Keratinocyte (primary cell): Measurements from ENCODE around the gene KSR2. TPM values are rescaled to one million over a fixed set of nuclear protein-coding genes. Genes with fewer than 3 reads are reported as not detected.
"Not testable (repeated sequence)": the region's sequence is repeated elsewhere in the genome, so short reads cannot be mapped to it uniquely, and the experiment has no call there.

Experiments used
- DNase-seq: peaks from one replicate; pipeline ENCODE4 v3.0.0-alpha.2; 2011; ENCODE audit warnings: low read depth, missing footprints, low spot score
- FAIRE-seq: peaks from 2 replicates; lab custom pipeline; 2011; peaks lifted over from hg19 to GRCh38; lab: Jason Lieb, UNC
- H2AFZ ChIP-seq: 2 replicates; pipeline ENCODE4 v1.6.0; 2012; ENCODE audit warnings: low read length, control low read depth, inconsistent platforms; ENCODE audit not compliant: control insufficient read depth
- H3K27ac ChIP-seq: 2 replicates; pipeline ENCODE4 v1.5.1; 2011; ENCODE audit warnings: low read length; ENCODE audit not compliant: control insufficient read depth, insufficient read depth
- H3K27me3 ChIP-seq: 3 replicates; pipeline ENCODE4 v1.6.0; 2011; ENCODE audit warnings: low read length; ENCODE audit not compliant: control insufficient read depth, insufficient read depth; ENCODE audit errors: extremely low read depth
- H3K36me3 ChIP-seq, 2 experiments: 2 replicates in 1 of 2; 3 replicates in 1 of 2; pipeline ENCODE4 v1.5.1; 2011; ENCODE audit warnings: low read length in 2 of 2, mild to moderate bottlenecking in 1 of 2; ENCODE audit not compliant: control insufficient read depth in 2 of 2, insufficient read depth in 2 of 2; ENCODE audit errors: extremely low read depth in 1 of 2
- H3K4me1 ChIP-seq: 3 replicates; pipeline ENCODE4 v1.5.1; 2011; ENCODE audit warnings: low read length; ENCODE audit not compliant: control insufficient read depth, insufficient read depth; ENCODE audit errors: extremely low read depth
- H3K4me2 ChIP-seq: 3 replicates; pipeline ENCODE4 v1.6.0; 2011; ENCODE audit warnings: low read depth, low read length; ENCODE audit not compliant: control insufficient read depth, insufficient read depth; ENCODE audit errors: extremely low read depth
- H3K4me3 ChIP-seq, 3 experiments: fragments of 200-600 bp in 1 of 3; sonication (generic) in 1 of 3; 2 replicates in 2 of 3; 3 replicates in 1 of 3; pipeline ENCODE4 v1.5.1; 2011 to 2016; ENCODE audit warnings: low read length in 3 of 3, mild to moderate bottlenecking in 3 of 3, control low read depth in 2 of 3, inconsistent platforms in 1 of 3, low read depth in 1 of 3, mixed read lengths in 1 of 3, mixed run types in 1 of 3, moderate library complexity in 1 of 3; ENCODE audit not compliant: control insufficient read depth in 2 of 3, insufficient read depth in 2 of 3; ENCODE audit errors: extremely low read depth in 1 of 3
- H3K79me2 ChIP-seq: 2 replicates; pipeline ENCODE4 v1.6.0; 2012; ENCODE audit warnings: low read length; ENCODE audit not compliant: control insufficient read depth, insufficient read depth
- H3K9ac ChIP-seq: 3 replicates; pipeline ENCODE4 v1.6.0; 2011; ENCODE audit warnings: low read length; ENCODE audit not compliant: control insufficient read depth, insufficient read depth; ENCODE audit errors: extremely low read depth
- H3K9me1 ChIP-seq: 3 replicates; pipeline ENCODE4 v1.6.0; 2011; ENCODE audit warnings: low read length; ENCODE audit not compliant: control insufficient read depth, insufficient read depth; ENCODE audit errors: extremely low read depth
- H3K9me3 ChIP-seq: 2 replicates; pipeline ENCODE4 v1.5.1; 2012; ENCODE audit warnings: low read depth, low read length; ENCODE audit not compliant: control insufficient read depth
- H4K20me1 ChIP-seq: 3 replicates; pipeline ENCODE4 v1.6.0; 2011; ENCODE audit warnings: low read length; ENCODE audit not compliant: control insufficient read depth, insufficient read depth; ENCODE audit errors: extremely low read depth
- EZH2 ChIP-seq: IDR thresholded peaks from one replicate; pipeline ENCODE4 v1.6.1; 2012; ENCODE audit warnings: inconsistent platforms, mild to moderate bottlenecking, low read length, moderate library complexity
- dilution Hi-C: fragments of 300-500 bp; cut with MboI; formaldehyde crosslinking; loops from one replicate; pipeline ENCODE4 v1.7.0; 2020; ENCODE audit warnings: low sequenced_read_pairs; ENCODE audit not compliant: extremely low pct_ligation_motif_present
- polyA plus RNA-seq, 5 experiments: library from polyadenylated mRNA; depleted of rRNA in 3 of 5; stranded (reverse) in 3 of 5; stranded (forward) in 1 of 5; unstranded in 1 of 5; fragments of >200 nt; gene quantifications; 1 replicate in 1 of 5; 2 replicates in 3 of 5; 3 replicates in 1 of 5; pipeline versions ENCODE4 v1.2.1 to v1.2.3, GENCODE V29; 2011 to 2012; ENCODE audit warnings: missing spikeins in 2 of 5, low read depth in 1 of 5, low replicate concordance in 1 of 5
- TF ChIP-seq, protein P1 (sequence below), 3 experiments: IDR thresholded peaks in 1 of 3; conservative IDR thresholded peaks in 1 of 3; optimal IDR thresholded peaks in 1 of 3; 2 replicates in 2 of 3; 3 replicates in 1 of 3; pipeline versions ENCODE3 to v1.5.1; 2011; ENCODE audit warnings: low read length in 3 of 3, mild to moderate bottlenecking in 3 of 3, moderate library complexity in 2 of 3, control low read depth in 1 of 3, inconsistent platforms in 1 of 3; ENCODE audit not compliant: insufficient read depth in 2 of 3; ENCODE audit errors: extremely low read depth in 1 of 3

KSR2 gene
- polyA plus RNA-seq, 1 donor (not counting 4 experiments of a cell fraction or from before 2014, with no cell fraction given), result 0.01 TPM

DNA sequence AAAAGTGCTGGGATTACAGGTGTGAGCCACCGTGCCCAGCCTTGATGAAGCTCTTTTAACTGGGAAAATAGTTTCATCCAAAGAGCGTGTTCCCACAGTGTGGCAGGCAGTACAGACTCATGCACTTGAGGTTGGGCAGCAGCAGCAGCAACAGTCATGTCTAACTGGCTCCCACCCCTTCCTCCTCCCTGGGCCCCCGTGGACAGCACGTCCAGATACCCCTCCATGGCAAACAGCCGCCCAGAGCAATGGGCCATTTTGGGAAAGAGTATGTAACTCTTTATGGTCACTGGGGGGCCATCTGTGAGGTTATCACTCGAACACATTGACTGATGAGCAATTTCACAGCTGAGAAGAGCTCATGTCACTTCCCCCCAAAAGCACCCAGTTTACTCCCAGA lies 328.3 kb downstream of the KSR2 start:
- dilution Hi-C loops, result no loop called here
- H3K4me2 ChIP-seq, result no peak overlapping the region
- H3K27me3 ChIP-seq, result peaks cover 5% of the 10 kb centered on the region

GRCh38 chr12:117629454-117629853 lies 339.3 kb downstream of the KSR2 start:
- H3K4me3 ChIP-seq, result no peak overlapping the region
- no peaks in the 10 kb centered on the region for H3K4me1 ChIP-seq
- FAIRE-seq (no peak), DNase-seq (no peak)
- no peaks in the 10 kb centered on the region for H3K79me2 ChIP-seq
- H3K27me3 ChIP-seq, result no peaks in the 10 kb centered on the region
- no peaks in the 10 kb centered on the region for H3K9me3 ChIP-seq
- H3K36me3 ChIP-seq, result no peaks in the 10 kb centered on the region
- dilution Hi-C loops, result no loop called here
- H3K9me1 ChIP-seq, result no peaks in the 10 kb centered on the region
- H3K4me2 ChIP-seq, result no peak overlapping the region
- TF ChIP-seq, protein P1, sequence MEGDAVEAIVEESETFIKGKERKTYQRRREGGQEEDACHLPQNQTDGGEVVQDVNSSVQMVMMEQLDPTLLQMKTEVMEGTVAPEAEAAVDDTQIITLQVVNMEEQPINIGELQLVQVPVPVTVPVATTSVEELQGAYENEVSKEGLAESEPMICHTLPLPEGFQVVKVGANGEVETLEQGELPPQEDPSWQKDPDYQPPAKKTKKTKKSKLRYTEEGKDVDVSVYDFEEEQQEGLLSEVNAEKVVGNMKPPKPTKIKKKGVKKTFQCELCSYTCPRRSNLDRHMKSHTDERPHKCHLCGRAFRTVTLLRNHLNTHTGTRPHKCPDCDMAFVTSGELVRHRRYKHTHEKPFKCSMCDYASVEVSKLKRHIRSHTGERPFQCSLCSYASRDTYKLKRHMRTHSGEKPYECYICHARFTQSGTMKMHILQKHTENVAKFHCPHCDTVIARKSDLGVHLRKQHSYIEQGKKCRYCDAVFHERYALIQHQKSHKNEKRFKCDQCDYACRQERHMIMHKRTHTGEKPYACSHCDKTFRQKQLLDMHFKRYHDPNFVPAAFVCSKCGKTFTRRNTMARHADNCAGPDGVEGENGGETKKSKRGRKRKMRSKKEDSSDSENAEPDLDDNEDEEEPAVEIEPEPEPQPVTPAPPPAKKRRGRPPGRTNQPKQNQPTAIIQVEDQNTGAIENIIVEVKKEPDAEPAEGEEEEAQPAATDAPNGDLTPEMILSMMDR (optimal IDR thresholded peaks at IDR 0.05 in 1 of 3, IDR thresholded peaks at IDR 0.05 in 1 of 3, conservative IDR thresholded peaks at IDR 0.05 in 1 of 3; ENCODE audit: extremely low read depth in 1 of 3, insufficient read depth in 2 of 3, low read length in 3 of 3), result no peak
- no peak for TF ChIP-seq EZH2
- no peak overlapping the region for H3K9ac ChIP-seq
- no peak overlapping the region for H2AFZ ChIP-seq
- H4K20me1 ChIP-seq, result no peaks in the 10 kb centered on the region
- H3K27ac ChIP-seq, result no peak overlapping the region

More for the DNA sequence above, 328.3 kb downstream of the KSR2 start:
- H3K9me3 ChIP-seq, result no peaks in the 10 kb centered on the region
- no peaks in the 10 kb centered on the region for H3K4me1 ChIP-seq
- no peak overlapping the region for H3K27ac ChIP-seq
- no peaks in the 10 kb centered on the region for H3K79me2 ChIP-seq
- no peak overlapping the region for H3K9ac ChIP-seq
- DNase-seq (no peak), FAIRE-seq (no peak)
- H3K36me3 ChIP-seq, result no peaks in the 10 kb centered on the region
- TF ChIP-seq, protein P1 (optimal IDR thresholded peaks at IDR 0.05 in 1 of 3, IDR thresholded peaks at IDR 0.05 in 1 of 3, conservative IDR thresholded peaks at IDR 0.05 in 1 of 3; ENCODE audit: extremely low read depth in 1 of 3, insufficient read depth in 2 of 3, low read length in 3 of 3), result no peak
- TF ChIP-seq EZH2, result no peak
- no peaks in the 10 kb centered on the region for H4K20me1 ChIP-seq
- H3K4me3 ChIP-seq, result no peak overlapping the region
- no peaks in the 10 kb centered on the region for H3K9me1 ChIP-seq
- no peak overlapping the region for H2AFZ ChIP-seq

DNA sequence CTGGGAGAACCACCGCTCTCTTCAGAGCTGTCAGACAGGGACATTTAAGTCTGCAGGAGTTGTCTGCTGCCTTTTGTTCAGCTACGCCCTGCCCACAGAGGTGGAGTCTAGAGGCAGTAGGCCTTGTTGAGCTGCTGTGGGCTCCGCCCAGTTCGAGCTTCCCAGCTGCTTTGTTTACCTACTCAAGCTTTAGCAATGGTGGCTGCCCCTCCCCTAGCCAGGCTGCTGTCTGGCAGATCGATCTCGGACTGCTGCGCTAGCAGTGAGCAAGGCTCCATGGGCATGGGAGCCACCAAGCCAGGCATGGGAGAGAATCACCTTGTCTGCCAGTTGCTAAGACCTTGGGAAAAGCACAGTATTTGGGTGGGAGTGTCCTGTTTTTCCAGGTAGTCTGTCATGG lies 340.1 kb downstream of the KSR2 start:
- H2AFZ ChIP-seq, H3K27me3 ChIP-seq, DNase-seq, FAIRE-seq, H4K20me1 ChIP-seq, H3K9ac ChIP-seq, H3K4me1 ChIP-seq, H3K4me2 ChIP-seq, H3K27ac ChIP-seq, H3K9me1 ChIP-seq, H3K9me3 ChIP-seq, dilution Hi-C loops, H3K36me3 ChIP-seq, H3K4me3 ChIP-seq, H3K79me2 ChIP-seq: not testable (repeated sequence)
